GM18511 (cell line): ENCODE measurements around the gene GCLC.

Experiments
- ATAC-seq: cut with Tn5 transposase; IDR thresholded peaks from one replicate; pipeline ENCODE4 v1.9.1; 2021; ENCODE audit warnings: mild to moderate bottlenecking, moderate library complexity; ENCODE audit not compliant: unreplicated experiment

The GCLC gene

GRCh38 chr6:53527249-53527765 is 17.6 kb downstream of the GCLC start:
- ATAC-seq, result no peak

DNA sequence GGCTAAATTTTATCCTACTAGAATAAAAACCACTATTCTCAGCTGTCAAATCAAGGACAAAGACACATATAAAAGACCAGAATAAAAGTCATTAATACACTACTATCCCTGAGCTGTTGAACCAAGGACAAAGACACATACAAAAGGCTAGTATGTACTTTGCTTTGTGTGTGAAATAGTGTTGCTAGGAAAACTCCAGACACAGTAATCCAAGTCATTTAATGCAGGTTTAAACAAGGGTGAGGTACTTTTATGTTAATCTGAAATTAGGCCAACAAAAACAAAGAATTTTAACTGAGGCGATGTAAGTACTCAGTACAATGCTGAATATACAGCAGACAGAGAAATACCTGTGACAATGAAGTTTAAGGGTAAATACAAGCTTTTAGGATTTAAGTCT is 18.9 kb downstream of the GCLC start:
- ATAC-seq, result no peak

GRCh38 chr6:53524455-53524815 is 20.5 kb downstream of the GCLC start:
- no peak for ATAC-seq

GRCh38 chr6:53523511-53524454 is 21.1 kb downstream of the GCLC start:
- no peak for ATAC-seq

GRCh38 chr6:53520320-53520928 is 24.5 kb downstream of the GCLC start:
- ATAC-seq, result no peak

DNA sequence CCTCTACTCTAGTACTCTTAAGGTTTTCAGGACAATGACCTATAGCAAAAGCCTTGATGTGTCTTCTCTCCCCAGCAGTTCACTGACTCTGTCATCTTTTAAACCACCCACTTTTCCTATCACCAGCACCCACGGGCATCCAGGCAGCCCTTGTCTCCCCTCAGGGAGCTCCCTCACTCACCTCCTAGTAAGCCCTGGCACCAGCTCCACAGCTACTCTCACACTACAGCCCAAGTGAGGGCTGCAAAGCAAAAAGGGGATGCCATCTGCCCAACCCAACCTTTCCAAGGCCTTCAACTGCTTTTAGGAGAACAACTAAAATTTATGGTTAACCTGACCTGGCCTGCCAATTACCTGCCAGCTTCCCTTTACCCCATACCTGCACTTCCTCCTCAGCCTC is 26.0 kb downstream of the GCLC start:
- ATAC-seq, result no peak

DNA sequence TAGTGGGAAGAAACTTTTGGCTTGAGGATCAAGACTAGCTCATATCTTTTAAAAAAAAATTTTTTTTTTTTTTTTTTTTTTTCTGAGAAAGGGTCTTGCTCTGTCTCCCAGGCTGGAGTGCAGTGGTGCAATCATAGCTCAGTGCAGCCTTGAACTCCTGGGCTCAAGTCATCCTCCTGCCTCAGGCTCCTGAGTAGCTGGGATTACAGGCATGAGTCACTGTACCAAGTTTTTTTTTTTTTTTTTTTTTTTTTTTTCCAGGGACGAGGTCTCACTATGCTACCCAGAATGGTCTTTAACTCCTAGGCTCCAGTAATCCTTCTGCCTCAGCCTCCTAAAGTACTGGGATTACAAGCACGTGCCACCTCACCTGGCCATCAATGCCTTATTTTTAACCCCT is 27.9 kb downstream of the GCLC start:
- ATAC-seq, result no peak

DNA sequence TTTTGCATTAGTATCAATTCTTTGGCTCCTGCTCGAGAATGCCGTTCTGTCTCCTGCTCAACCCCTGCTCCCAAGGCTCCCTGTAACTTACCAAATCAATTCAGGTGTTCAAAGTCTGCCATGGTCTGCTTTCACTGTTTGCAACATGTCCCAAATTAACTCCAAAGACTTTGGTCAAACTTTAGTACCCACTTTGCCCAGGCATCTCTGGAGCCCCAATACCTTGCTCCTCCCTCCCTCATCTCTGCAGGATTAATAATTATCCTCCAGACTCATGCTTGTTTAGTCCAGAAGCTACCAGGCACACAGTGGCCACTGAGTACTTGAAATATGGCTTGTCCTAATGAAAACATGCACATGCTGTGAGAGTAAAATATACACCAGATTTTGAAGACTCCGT is 30.2 kb downstream of the GCLC start:
- no peak for ATAC-seq

- ATAC-seq, result no peak
These were observed 31.4 kb downstream of the GCLC start for GRCh38 chr6:53513519-53513966.

GRCh38 chr6:53513056-53513455 is 31.8 kb downstream of the GCLC start:
- no peak for ATAC-seq

DNA sequence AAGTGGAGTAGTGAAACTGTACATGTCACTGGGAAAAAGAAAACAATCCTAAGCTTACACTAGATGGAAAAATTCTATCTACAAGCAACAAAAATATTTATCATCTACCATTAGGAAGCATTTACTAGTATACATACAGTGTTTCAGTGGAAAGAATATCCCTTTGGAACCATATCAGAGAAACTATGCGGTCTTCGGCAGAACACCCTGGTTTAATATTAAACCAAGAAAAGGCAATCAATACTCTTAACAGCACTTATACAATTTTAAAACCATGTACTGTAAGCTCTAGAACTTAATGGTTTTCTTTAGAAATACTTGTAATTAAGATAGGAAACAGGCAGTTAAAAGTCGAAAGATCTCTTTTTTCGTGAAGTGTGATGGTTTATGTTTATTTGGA is 32.3 kb downstream of the GCLC start:
- no peak for ATAC-seq

DNA sequence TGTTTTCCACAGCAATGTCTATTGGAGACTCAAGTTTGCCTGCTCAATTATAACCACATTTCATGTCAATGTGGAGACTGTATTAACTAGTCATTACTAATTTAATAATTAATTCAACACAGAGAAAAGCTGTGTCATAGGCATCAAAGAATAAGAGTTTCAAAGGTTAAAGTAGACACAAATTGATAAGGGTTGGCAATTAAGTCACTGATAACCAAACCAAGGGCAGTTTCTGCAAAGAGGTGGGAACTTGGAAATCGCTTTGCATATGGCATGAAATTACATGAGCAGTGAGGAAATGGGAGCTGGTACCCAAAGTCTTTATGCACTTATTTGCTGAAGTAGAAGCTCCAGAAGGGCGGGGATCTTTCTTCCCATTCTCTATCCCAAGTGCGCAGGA is 34.2 kb downstream of the GCLC start:
- no peak for ATAC-seq

- no peak for ATAC-seq
These were observed 38.0 kb downstream of the GCLC start for GRCh38 chr6:53506872-53507271.

DNA sequence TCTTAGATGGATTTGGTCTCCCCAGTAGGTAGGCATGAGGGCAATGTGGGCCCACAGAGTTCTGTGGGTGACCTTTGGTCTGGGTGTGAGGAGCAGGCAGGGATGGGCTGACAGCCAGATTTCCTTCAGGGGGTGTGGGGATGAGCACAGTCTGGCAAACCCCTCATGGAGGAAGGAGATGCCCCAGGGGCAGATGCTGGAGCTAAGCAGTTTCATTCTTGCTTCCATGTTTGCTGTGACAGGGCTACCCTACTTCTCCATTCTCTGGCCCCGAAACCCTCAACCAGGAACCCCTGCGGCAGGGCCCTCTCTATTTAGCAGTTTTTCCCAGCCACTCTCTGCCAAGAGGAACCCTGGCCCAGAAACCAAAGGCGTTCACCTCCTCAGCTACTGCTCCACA is 40.4 kb downstream of the GCLC start:
- ATAC-seq, result no peak

GRCh38 chr6:53503060-53503459 is 41.8 kb downstream of the GCLC start:
- no peak for ATAC-seq

GRCh38 chr6:53501432-53501831 is 43.5 kb downstream of the GCLC start:
- no peak for ATAC-seq

- ATAC-seq, result no peak
These were observed 44.8 kb downstream of the GCLC start for GRCh38 chr6:53500095-53500494.

DNA sequence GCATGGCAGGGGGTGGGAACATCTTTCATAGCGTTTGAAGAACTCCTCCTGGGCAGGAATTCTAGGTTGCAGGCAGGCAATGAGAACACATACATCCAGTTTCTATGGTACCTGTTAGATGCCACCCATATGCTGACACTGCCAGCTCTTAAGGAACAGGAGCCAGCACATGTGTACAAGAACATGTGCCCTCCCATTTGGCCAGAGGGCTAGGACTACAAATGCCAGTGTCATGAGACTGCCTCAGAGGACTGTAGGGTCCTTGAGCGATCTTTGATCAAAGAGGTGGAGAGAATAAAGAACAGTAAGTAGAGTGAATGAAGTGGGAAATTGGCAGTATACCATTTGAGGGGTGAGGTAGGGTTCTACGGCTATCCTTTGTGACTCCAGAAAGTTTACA is 45.8 kb downstream of the GCLC start:
- ATAC-seq, result no peak

DNA sequence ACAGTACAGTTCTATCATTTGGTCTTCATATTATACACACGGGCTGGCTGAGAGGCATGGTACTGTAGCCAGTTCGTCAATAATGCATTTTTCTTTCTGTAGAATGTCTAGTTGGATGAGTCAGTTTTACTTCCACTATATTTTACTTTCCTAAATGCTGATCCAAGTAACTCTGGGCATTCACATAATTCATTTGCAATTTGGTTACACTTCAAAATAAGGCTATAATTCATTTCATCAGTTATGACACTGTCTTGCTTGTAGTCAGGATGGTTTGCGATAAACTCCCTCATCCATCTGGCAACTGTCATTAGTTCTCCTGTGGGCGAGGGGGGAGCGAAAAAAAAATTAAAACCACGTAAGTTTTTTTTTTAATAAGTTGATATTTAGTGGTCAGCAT is 46.3 kb downstream of the GCLC start:
- no peak for ATAC-seq

- no peak for ATAC-seq
These were observed 47.0 kb downstream of the GCLC start for GRCh38 chr6:53497905-53498304.

- ATAC-seq, result no peak
These were observed 48.0 kb downstream of the GCLC start for GRCh38 chr6:53496797-53497375.
